Gastroesophageal sphincter (tissue), 4 donors: ENCODE measurements around the gene ZP1. TPM values are rescaled to one million over a fixed set of nuclear protein-coding genes. Genes with fewer than 3 reads are reported as not detected.

Experiments
- ATAC-seq: fragments of 150-250 bp; one replicate; pipeline ENCODE4 v1.9.1; 2016; ENCODE audit warnings: mild to moderate bottlenecking, moderate library complexity
- H3K27ac ChIP-seq, 4 donors: fragments of 200-600 bp; sonication (generic) in 3 of 4; 1 replicate in 3 of 4; 2 replicates in 1 of 4; pipeline ENCODE4 v1.5.1; 2016 to 2019
- H3K27me3 ChIP-seq: fragments of 200-600 bp; sonication (generic); one replicate; pipeline ENCODE4 v1.5.1; 2019
- H3K36me3 ChIP-seq, 2 donors: fragments of 200-600 bp; sonication (generic); one replicate each; pipeline ENCODE4 v1.5.1; 2019; ENCODE audit warnings: control low read depth in 1 of 2
- H3K4me1 ChIP-seq, 3 donors: fragments of 200-600 bp; sonication (generic); 1 replicate in 2 of 3; 2 replicates in 1 of 3; pipeline ENCODE4 v1.5.1; 2016 to 2019; ENCODE audit warnings: control low read depth in 2 of 3
- H3K4me3 ChIP-seq, 2 donors: fragments of 200-600 bp; sonication (generic); one replicate each; pipeline ENCODE4 v1.5.1; 2019; ENCODE audit warnings: mild to moderate bottlenecking in 1 of 2, moderate library complexity in 1 of 2
- H3K9me3 ChIP-seq, 3 donors: fragments of 200-600 bp; sonication (generic); one replicate each; pipeline ENCODE4 v1.5.1; 2017 to 2019; ENCODE audit warnings: control low read depth in 2 of 3
- EP300 ChIP-seq: sonication (generic); formaldehyde crosslinking; IDR thresholded peaks from one replicate; pipeline ENCODE4 v1.6.1; 2017; ENCODE audit warnings: antibody characterized with exemption, mild to moderate bottlenecking
- POLR2A ChIP-seq, 2 donors: fragments of 450-650 bp; IDR thresholded peaks; one replicate each; pipeline ENCODE4 v1.6.1; 2017; ENCODE audit warnings: antibody characterized with exemption in 2 of 2, mild to moderate bottlenecking in 2 of 2, moderate library complexity in 1 of 2
- POLR2AphosphoS5 ChIP-seq: sonication (generic); formaldehyde crosslinking; IDR thresholded peaks from one replicate; pipeline ENCODE4 v1.6.1; 2017; ENCODE audit warnings: antibody characterized with exemption
- WGBS, 2 donors: methylation state at CpG; one replicate each; pipeline ENCODE4 v1.1.5; 2018; ENCODE audit warnings: low coverage in 1 of 2; 5-methylcytosine and 5-hydroxymethylcytosine counted together
- total RNA-seq, 4 donors: library from RNA; depleted of rRNA; stranded (reverse); fragments of >200 nt; gene quantifications; one replicate each; pipeline ENCODE4 v1.1.0, GENCODE V29; 2016
- TF ChIP-seq, protein P1 (sequence below), 4 experiments: fragments of 200-600 bp in 2 of 4; fragments of 450-650 bp in 2 of 4; sonication (generic) in 1 of 4; IDR thresholded peaks; one replicate each; pipeline ENCODE4 v1.5.1; 2017 to 2019; ENCODE audit warnings: antibody characterized with exemption in 4 of 4, mild to moderate bottlenecking in 2 of 4, moderate library complexity in 2 of 4

Gene ZP1
- total RNA-seq, 4 donors from 2014 or later: not detected

DNA sequence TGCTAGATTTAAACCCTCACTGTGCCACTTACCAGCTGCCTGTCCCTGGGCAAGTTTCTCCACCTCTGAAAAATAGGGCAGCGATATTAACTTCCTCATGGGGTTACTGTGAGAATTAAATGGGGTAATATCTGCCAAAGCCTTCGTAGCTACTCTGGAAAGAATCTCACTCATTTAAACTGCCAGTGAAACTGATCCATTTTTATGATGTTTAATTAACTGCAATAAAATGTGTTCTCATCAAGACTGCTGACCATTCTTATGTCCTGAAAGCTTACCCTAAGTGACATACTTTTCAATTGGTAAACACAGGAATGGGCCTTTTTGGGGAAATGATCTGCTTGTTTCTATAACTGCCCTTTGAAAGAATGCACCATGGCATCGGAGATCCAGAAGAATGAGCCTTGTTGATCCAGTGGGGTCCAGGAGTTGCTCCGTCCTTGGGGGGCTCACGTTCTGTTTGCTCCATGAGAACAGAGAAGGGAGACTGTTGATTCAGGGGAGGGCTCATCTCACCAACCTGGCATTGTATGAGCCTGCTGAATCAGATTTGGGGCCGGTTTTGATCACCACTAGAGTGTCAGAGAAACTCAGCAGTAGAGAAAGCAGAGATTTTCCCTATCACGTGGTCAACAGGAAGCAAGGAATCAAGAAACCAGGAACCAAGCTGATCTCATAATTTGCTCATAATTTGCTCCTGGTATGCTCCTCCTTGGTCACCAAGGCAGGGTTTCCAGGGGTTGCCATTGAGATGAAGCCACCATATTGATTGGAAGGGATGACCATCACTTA lies 32.4 kb upstream of the ZP1 start:
- H3K9me3 ChIP-seq: no peaks in the 10 kb centered on the region
- WGBS, 2 donors: 13 to 59% methylated on average over 4 to 7 of the region's 7 CpGs
- peaks cover 4% of the 10 kb centered on the region for H3K27me3 ChIP-seq
- no peaks in the 10 kb centered on the region for H3K36me3 ChIP-seq
- H3K4me1 ChIP-seq: peaks cover 0 to 9% (median 0%) of the 10 kb centered on the region in 3 donors
- peak overlapping the region in 1 of 4 donors; percentile 31 for H3K27ac ChIP-seq
- TF ChIP-seq, protein P1, sequence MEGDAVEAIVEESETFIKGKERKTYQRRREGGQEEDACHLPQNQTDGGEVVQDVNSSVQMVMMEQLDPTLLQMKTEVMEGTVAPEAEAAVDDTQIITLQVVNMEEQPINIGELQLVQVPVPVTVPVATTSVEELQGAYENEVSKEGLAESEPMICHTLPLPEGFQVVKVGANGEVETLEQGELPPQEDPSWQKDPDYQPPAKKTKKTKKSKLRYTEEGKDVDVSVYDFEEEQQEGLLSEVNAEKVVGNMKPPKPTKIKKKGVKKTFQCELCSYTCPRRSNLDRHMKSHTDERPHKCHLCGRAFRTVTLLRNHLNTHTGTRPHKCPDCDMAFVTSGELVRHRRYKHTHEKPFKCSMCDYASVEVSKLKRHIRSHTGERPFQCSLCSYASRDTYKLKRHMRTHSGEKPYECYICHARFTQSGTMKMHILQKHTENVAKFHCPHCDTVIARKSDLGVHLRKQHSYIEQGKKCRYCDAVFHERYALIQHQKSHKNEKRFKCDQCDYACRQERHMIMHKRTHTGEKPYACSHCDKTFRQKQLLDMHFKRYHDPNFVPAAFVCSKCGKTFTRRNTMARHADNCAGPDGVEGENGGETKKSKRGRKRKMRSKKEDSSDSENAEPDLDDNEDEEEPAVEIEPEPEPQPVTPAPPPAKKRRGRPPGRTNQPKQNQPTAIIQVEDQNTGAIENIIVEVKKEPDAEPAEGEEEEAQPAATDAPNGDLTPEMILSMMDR (IDR thresholded peaks at IDR 0.05): no peak
- TF ChIP-seq POLR2A (IDR thresholded peaks at IDR 0.05): no peak
- no peak for TF ChIP-seq EP300
- no peak for TF ChIP-seq POLR2AphosphoS5
- no peak overlapping the region for H3K4me3 ChIP-seq
- ATAC-seq: no peak

DNA sequence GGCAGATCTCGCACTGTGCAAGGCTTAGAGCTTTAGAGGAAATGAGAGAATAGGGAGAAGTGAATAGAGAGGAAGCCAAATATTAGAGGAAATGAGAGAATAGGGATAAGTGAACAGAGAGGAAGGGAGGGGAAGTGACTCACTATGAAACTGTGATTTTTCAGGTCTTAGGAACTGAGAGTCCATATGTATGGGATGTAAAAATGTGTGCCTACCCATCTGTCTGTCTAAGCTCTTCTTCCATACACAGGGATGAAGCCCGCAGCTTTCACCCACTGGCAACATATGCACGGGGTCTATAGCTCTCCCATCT lies 31.9 kb upstream of the ZP1 start:
- H3K27ac ChIP-seq: no peak overlapping the region
- no peaks in the 10 kb centered on the region for H3K36me3 ChIP-seq
- ATAC-seq: no peak
- no peak overlapping the region for H3K4me3 ChIP-seq
- H3K9me3 ChIP-seq: no peaks in the 10 kb centered on the region
- TF ChIP-seq POLR2AphosphoS5 (no peak), POLR2A (IDR thresholded peaks at IDR 0.05) (no peak), EP300 (no peak)
- TF ChIP-seq, protein P1 (IDR thresholded peaks at IDR 0.05): no peak
- H3K4me1 ChIP-seq: peaks cover 0 to 15% (median 0%) of the 10 kb centered on the region in 3 donors
- H3K27me3 ChIP-seq: peaks cover 4% of the 10 kb centered on the region
- 72 to 81% methylated on average over 3 of the region's 3 CpGs for WGBS, 2 donors

DNA sequence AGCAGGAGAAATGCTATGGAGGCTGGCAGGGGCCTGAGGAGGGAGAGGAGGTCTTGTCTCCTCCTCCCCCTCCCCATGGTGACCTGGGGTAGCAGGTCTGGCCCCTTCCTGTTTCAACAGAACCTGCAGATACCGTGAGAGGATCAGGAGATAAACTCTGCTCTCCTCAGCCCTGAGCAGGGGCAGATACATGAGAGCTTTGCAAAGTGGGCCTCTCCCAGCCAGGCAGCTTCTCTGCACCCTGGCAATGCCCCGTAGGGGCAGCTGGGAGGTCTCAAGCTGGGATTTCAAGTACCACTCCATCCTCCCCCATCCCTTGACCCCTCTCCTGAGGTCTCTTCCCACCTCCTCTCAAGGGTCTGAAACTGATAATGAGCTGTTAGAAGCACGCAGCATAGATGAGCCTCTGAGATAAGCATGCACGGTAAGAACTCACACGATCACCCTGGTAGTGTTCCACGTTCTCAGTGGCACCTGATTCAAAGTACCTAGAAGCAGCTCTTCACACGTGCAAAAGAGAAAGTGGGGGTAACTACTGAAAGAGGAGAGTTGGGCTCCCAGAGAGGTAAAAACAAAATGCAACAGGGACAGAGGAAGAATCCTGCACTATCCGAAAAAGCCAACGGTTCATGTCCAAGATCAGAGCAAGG lies 30.4 kb upstream of the ZP1 start:
- Histone ChIP-seq H3K27me3 (peaks cover 4% of the 10 kb centered on the region), H3K4me3 (no peak overlapping the region), H3K36me3 (no peaks in the 10 kb centered on the region), H3K9me3 (no peaks in the 10 kb centered on the region), H3K4me1 (peaks cover 0 to 22% (median 7%) of the 10 kb centered on the region in 3 donors), H3K27ac (no peak overlapping the region)
- ATAC-seq: no peak
- TF ChIP-seq POLR2AphosphoS5 (no peak), POLR2A (IDR thresholded peaks at IDR 0.05) (no peak)
- TF ChIP-seq, protein P1 (IDR thresholded peaks at IDR 0.05): no peak
- 53% methylated on average over 7 of the region's 9 CpGs; no CpG with 5 or more reads in 1 of the 2 donors for WGBS, 2 donors

DNA sequence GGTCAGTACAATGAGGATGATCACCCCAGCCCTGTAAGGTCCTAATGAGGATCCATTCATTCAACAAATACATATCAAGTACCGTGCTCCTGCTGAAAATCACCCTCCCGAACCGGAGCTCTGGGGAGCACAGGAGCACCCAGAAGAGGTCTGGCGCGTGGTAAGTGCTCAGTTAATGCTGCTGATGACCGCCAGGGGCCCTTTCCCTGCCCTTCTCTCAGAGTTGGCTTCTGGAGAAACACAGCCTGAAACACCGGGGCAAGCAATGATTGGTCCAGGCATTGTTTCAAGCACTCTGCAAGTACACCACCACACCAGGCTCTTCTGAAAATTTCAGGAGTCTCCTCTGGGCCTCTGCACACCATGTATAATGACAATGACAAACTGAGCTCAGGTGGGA lies 29.2 kb upstream of the ZP1 start:
- no peak for TF ChIP-seq POLR2A (IDR thresholded peaks at IDR 0.05)
- no peak for TF ChIP-seq EP300
- TF ChIP-seq POLR2AphosphoS5: no peak
- TF ChIP-seq, protein P1 (IDR thresholded peaks at IDR 0.05): no peak

More for the DNA sequence above, 29.2 kb upstream of the ZP1 start:
- no peak for ATAC-seq
- Histone ChIP-seq H3K4me1 (peaks cover 0 to 30% (median 7%) of the 10 kb centered on the region in 3 donors), H3K9me3 (no peaks in the 10 kb centered on the region), H3K4me3 (no peak overlapping the region), H3K36me3 (no peaks in the 10 kb centered on the region), H3K27ac (no peak overlapping the region), H3K27me3 (peaks cover 4% of the 10 kb centered on the region)
- WGBS, 2 donors: 80% methylated on average over 1 of the region's 7 CpGs; no CpG with 5 or more reads in 1 of the 2 donors
